Measurements from ENCODE around the gene CTPS2.

CTPS2 gene

DNA sequence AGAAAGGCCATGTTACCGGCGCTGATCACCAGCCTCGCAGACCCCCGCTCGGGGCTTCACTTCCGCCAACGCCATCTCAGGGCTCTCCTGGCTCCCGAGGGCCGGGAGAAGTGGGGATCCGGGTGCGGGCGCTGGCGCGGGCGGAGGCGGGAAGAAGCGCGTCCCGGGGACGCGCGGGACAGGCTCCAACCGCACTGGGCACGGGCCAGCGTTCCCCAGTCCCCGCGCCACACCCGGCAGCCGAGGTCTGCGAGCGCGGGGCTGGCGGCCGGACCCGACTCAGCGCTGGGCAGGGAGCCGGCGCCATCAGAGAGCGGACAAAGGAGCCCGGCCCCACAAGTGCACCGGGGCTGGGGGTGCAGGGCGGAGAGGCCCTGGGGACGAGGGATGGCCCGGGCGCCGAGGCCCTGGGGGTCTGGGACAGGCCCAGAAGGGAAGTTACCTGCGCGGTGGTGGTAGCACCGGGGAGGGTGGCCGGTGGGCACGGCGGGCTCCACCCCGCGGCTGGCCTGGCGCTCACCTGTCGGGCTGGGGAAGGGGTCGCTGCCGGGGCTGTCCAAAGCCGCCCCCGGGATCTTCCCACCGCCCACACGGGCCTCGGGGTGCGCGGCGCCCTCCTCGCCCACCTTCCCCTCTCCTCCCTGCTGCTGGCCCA is 449 bp downstream of the CTPS2 start:
- DNase-seq, result no peak

DNA sequence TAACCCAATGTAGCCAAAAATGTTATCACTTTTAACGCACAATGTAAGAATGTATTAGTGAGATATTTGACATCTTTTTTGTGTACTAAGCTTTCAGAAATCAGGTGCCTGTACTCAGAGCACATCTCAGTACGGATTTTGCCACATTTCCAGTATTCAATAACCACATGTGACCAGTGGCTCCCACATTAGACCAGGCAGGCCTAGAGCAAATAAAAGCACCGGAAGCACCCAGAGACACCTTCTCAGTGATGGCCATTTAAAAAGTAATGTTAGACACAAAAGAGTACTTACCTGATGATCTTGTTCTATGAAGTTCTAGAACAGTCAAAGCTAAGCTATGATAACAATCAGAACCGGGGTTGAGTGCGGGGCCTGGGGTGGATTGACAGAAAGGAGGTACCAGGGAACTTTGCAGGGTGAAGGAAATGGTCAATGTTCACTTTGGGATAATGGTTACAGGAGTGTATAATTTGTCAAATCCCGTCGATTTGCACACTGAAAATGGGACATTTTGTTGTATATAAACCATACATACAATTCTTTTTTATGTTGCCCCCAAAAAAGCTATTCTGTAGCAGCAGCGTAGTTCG is 1.2 kb downstream of the CTPS2 start:
- DNase-seq, result no peak

DNA sequence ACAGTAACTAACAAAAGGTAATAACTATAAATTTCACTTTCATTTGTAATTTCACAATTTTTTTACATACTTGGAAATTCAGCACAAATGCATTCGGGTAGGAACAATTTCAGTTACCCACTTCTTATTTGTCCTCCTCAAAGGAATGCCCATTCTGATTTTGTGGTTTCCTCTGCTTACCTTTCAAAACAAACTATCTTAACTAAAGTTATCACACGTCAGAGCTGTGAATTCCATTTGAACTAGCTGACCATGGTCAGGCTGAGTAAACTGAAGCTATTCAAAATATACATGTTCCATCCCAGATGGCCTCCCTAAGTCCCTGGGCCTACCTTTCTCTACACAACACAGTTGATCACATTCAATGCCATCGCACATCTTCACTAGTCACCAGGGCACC is 4.5 kb downstream of the CTPS2 start:
- DNase-seq, result no peak

DNA sequence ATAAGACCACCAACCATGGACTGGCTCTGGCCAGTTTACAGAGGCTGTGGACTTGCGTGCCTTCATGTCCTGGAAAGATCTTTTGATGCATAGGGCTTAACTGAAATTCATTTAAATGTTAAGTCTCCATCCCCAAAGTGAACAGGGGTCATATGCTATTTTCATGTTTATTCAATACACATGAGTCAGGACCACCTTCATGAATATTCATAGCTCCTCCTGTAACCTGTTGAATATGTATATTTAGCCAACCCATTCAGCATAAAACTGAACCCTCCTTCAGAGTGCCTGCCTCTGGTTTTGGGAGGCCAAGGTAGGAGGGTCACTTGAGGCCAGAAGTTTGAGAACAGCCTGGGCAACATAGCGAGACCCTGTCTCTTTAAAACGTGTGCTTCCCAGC is 7.1 kb downstream of the CTPS2 start:
- no peak for DNase-seq

DNA sequence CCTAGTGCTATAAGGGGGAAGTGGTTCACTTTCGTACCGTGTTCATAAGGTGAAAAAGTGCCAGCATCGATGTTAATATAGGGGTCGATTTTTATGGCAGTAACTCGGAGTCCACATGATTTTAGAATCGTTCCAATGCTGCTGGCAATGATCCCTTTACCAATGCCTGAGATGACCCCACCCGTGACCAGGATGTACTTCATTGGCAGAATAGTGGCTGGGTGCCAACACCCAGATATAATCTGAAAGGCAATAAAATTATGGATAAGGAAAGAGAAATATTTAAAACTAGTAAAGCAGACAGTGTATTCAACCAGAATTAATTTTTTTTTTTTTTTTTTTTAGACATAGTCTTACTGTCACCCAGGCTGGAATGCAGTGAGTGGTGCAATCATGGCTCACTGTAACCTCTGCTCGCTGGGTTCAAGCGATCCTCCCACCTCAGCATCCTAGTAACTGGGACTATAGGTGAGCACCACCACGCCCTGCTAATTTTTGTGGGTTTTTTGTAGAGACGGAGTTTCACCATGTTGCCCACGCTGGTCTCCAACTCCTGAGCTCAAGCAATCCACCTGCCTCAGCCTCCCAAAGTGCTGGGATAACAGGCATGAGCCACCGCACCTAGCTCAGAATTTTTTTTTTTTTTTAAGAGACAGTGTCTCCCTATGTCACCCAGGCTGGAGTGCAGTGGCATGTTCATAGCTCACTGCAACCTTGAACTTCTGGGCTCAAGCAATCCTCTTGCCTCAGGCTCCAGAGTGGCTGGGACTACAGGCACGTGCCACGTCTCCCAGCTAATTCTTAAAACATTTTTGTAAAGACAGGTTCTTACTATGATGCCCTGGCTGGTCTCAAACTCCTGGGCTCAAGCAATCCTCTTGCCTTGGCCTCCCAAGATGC is 9.5 kb downstream of the CTPS2 start:
- DNase-seq, result no peak

DNA sequence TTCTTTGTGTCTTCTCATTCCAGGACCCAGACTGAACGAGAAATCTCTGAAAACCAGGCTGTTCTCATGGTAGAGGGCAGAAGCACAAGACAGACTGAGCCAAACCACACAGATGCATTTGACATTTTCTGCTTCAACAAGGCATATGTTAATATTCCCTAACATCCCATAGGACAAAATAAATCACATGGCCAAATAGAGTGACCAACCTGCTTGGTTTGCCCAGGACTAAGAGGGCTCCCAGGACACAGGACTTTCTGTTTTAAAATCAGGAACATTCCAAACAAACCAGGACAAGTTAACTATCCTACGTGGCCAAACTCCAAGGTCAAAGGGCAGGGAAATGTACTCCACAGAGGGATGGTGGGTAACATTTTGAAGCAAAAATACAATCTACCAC is 11.7 kb downstream of the CTPS2 start:
- no peak for DNase-seq

DNA sequence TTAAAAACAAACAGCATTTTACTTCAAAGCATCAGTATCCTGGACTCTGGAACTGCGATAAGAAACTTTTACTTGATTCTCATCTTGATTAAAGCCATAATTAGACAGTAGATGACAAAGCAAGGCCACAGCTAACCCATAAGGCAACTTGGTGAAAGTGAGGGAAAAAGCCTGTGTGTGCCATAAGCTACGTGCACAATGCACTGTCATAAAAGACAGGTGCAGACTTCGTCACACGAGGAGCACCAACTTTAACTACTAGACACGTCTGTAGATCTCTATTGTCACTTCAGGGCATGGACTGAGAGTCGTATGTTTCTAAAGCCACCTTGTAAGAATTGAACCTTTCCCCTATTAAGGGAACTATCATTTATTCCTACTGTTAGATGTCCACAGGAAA is 13.1 kb downstream of the CTPS2 start:
- no peak for DNase-seq

DNA sequence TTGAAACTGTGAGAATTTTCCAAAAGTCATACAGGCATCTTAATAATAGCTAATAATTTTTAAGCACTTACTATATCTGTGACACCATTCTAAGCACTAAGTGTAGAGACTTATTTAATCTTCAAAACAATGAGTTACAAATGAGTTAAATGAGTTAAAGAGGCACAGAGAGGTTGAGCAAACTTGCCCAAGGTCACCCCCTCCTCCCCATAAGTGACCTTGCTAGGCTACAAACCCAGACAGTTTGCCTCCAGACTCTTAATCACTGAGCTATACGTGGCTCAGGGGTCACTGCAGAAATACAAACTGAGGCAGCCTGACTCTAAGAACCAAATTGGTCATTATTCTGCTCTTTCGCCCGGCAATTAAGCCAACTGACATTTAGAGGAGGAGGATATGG is 15.5 kb downstream of the CTPS2 start:
- no peak for DNase-seq

DNA sequence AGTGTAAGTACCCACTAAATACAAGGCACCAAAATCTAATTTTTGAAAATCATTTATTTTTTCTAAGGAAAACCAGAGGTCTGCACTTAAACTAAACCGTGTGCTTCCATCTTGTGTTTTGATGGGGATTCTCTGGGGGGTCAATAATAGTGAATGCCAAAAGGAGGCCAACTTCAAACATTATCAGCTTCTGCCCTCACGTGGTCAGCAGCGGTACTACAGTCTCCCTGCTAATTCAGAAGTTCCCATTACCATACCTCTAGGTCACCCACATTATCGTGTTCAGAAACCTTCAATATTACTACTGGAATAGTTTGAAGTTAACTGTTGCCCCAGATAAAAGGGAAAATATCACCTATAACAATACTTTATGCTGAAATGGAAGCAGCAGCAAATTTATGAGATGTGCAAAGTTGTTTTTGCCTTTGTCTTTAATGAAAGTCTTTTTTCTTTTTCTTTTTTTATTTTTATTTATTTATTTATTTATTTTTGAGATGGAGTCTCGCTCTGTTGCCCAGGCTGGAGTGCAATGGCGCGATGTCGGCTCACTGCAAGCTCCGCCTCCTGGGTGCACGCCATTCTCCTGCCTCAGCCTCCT is 17.3 kb downstream of the CTPS2 start:
- DNase-seq, result peak; percentile 66

DNA sequence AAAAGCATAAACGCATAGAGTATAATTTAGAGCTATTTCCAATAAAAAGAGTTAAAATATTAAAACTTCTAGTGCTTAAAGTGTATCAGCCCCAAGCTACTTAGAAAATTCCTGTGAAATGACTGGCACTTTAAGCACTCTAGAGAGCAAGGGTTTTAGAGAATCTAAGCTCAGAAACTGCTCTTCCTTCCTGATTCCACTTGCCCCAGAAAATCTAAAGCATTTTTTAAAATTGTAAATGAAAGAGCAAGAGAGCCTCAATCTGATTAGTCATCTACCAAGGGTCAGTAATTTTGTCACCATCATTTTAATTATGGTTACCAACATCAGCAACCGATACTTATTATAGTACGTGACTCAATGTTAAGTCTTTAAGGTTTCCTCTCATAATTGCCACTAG is 25.0 kb downstream of the CTPS2 start:
- DNase-seq, result no peak

DNA sequence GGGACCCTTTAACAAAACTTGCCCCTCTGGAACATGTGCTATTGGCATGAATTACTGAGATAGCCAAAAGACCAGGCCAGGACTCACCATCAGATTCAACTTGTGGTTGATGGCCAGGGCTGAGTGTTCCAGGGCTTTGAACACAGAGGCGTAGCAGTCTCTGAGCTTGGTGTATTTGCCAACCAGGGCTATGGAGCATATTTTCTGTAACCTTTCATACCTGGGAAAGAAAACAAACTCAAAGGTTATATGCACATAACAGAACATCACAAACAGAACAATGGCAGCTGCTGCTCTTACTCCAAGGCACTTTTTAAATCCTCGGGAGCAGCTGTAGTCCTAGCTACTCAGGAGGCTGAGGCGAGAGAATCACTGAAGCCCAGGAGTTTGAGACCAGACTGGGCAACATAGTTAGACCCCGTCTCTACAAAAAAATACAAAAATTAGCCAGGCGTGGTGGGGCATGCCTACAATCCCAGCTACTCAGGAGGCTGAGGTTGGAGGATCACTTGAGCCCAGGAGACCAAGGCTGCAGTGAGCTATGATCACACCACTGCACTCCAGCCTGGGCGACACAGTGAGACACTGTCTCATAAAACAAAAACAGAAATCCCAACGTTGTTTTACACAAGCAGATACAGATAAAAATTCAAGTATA is 29.3 kb downstream of the CTPS2 start:
- DNase-seq, result no peak

DNA sequence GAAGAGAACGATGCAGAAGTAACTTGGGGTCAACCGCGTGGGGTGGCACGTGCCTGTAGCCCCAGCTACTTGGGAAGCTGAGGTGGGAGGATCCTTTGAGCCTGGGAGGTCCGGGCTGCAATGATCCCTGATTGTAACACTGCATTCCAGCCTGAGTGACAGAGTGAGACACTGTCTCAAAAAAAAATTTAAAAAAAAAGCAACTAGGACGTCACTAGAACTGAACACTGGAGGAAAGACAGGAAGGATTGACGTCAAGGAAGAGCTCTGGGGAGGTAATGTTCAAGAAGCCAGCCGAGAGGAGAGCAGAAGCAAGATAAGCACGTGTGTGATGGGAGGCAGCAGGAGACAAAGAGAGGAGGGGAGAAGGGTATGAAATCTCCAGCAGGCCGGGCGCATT is 33.8 kb downstream of the CTPS2 start:
- no peak for DNase-seq

DNA sequence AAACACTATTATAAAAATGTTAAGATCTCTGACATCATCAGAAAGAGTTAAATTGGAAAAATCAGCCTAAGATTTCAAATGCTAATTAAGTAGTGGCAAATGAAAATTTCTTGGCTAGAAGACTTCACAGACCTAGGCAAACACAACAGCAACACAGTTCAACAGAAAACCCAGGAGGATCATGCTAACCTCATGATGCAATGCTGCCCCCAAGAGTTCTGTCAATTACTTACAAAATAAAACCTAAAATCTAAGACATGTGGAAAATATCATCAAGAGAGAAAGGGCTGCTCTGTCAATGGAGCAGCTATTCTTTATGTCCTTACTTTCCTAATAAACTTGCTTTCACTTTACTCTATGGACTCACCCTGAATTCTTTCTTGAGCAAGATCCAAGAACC is 41.5 kb downstream of the CTPS2 start:
- DNase-seq, result peak; percentile 7

DNA sequence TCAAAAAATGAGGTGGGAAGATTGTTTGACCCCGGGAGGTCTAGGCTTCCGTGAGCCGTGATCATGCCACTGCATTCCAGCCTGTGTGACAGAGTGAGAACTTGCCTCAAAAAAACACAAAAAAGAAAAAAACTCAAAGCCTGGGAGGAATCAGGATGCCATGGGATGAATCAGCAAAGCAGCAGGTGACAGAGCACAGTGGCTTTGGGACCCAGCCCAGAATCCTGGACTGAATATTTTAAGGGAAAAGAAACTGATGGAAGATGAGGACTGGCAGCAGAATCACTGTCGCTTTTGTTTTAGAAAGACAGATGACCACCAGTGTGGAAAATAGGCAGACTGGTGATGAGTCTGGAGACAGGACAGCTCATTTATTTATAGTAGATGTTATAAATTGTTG is 45.9 kb downstream of the CTPS2 start:
- DNase-seq, result no peak

DNA sequence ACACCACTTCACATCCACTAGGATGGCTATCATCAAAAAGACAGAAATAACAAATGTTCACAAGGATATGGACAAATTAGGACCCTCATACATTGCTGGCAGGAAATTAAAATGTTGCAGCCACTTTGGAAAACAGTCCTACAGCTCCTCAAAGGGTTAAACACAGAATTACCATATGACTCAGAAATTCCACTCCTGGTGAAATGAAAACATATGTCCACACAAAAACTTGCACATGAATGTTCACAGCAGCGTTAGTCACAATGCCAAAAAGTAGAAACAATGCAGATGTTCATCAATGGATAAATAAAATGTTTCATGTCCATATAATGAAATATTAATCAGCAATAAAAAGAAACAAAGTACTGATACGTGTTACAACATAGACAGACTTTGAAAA is 47.4 kb downstream of the CTPS2 start:
- DNase-seq, result no peak

DNA sequence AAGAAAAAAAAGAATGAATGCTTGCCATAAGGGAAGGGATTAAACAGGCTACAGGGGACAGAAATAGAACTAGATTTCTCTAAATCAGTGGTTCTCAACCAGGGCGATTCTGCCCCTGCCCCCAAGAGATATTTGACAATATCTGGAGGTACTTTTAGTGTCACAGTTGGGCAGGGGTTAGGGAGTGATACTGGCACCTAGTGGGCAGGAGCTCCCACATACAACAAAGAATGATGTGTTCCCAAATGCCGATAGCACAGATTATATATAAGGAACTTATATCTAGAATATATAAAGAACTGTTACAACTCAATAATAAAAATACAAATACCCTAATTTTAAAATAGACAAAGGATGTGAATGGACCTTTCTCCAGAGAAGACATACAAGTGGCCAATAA is 47.8 kb downstream of the CTPS2 start:
- no peak for DNase-seq

DNA sequence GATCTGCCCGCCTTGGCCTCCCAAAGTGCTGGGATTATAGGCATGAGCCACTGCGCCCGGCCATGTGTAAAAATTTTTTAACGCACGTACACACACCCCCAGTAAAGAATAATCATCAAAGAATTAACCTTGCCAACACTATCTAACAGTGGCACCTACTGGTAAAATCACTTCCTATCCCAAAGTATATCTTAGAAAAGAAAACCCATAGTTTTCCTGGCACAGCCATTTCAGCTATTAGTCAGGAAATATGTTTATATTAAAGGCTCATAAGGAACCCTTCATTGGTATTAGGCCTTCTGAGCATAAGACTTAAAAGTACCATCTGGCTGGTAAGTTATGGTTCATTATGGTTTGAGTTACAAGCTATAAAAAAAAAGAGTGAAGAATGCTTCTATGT is 48.4 kb downstream of the CTPS2 start:
- DNase-seq, result no peak

DNA sequence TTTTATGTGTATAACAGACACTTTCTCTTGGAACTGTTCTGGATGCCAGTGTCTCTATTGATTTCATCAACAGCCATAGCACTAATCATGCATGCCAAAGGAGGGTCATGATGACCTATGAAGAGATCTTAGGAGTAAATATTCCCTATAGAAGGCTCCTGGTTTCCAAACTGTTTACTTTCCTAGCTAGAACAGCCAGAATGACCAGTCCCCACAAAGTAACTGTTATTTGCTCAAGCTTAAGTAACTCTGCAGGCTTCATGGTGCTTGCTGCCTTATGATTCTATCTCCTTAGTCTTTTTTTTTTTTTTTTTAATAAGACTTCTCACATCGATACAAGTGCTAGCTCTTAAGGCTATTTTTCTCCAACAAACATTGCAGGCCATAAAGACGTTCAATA is 50.1 kb downstream of the CTPS2 start:
- no peak for DNase-seq

DNA sequence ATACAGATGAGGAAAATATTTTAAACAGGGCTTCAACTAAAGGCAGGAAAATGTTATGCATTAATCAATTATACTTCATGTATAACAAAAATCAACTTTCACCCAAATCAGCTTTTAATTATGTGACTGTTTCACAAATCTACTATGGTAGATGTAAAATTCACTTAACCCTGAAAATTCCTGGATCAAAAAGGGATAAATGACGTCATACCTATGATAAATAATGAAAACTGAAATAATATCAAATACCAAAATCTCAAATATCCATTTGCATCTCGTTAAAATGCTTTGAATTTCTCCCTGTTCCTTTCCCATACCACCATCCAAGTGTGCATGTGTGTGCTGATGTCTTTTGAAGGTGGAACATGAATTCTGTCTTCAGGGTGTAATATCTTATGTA is 51.0 kb downstream of the CTPS2 start:
- DNase-seq, result no peak

DNA sequence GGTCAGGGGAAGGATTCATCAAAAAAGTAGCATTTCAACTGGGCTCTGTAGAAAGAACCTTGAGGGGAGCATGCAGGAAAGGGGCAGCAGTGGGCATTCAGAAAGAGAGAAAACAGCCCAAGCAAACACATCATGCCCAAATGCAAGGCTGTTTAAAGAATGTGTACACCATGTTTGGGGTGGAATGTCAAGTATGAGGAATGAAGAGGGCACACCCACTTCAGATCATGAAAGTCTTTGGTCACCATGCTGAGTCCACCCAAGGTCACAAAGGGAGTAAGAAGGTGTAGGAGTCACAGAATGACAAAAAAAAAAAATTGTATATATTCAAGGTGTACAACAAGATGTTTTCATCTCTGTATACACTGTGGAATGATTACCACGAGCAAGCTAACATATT is 53.1 kb downstream of the CTPS2 start:
- DNase-seq, result no peak

DNA sequence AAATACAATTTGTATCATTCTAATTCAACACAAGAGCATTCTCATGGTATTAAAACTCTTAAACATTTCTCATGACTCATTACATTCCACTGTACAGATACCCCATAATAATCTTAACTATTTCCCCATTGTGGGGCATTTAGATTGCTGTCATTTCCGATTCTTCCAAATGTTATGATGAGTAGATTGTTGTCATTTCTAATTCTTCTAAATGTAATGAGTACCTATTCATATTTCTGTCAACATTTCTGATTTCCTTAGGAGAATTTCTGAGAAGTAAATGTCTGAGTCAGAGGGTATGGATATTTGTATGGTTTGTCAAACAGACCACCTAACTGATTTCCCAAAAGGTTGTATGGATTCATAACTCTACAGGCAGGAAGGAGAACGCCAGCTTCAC is 54.2 kb downstream of the CTPS2 start:
- no peak for DNase-seq

DNA sequence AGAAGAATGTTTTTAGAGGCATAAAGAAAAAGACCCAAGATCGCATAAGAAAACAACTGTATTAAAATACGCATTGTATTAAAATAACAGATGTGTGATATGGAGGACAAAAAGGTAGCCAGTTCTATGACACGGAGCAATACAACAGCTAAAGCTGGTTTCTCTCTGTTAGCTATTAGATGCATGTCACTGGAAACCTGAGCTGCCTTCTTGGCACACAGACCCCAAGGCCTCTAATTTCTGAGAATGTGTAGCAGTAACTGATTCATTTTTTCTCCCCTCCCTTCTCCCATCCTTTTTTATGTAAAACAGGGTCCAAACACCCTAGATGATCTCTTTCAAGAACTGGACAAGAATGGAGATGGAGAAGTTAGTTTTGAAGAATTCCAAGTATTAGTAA is 58.4 kb downstream of the CTPS2 start:
- DNase-seq, result no peak

DNA sequence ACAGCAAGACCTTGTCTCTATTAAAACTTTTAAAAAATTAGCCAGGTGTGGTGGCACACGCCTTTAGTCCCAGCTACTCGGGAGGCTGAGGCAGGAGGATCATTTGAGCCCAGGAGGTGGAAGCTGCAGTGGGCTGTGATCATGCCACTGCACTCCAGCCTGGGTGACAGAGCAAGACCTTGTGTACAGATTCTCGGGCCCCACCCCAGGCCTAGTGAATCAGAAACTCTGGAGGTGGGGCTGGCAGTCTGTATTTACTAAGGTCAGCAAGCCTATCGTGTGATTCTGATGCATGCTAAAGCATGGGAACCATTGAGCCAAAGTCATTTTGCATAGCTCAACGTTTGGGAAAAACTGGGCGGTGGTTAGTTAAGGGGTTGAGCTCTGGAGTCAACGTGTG is 59.0 kb downstream of the CTPS2 start:
- DNase-seq, result no peak
